ENCODE measurements around the gene NAPSA.
"Not testable (repeated sequence)": the region's sequence is repeated elsewhere in the genome, so short reads cannot be mapped to it uniquely, and the experiment has no call there.

The NAPSA gene

DNA sequence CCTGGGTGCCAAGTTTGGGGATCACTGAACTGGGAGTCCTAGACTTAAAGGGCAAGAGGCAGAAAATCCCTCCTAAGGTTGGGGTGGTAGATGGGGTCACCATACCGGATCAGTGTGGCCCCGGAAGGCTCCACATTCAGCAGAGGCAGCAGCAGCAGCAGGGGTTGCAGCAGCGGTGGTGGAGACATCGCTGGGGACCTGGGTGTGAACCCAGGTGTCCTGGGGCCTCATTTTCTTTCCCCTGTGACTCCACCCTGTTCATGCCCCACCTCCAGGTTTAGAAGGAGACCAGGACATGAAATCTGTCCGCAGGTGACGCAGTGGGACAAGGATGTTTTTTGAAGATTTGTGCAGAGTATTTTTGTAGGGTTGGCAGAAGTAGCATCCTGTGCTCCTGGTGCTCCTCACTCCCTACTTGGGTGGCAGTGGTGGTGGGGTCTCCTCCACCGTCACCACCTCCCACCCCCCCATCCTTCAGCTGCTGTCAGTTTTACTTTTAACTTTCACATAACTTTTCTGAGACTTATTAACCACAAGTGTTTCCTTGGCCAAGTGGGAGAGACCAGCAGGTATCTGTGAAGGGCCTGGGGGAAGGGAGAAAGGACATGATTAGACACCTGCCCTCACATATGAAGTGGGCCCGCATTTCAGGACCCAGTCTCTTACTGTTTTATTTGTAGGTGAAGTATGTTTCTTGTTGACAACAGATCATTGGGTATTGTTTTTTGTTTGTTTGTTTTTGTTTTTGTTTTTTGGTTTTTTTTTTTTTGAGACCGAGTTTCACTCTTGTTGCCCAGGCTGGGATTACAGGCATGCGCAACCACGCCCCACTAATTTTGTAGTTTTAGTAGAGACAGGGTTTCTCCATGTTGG lies at the start of gene NAPSA:
TSS of gene NAPSA (minus strand) at position 206 of the 873 bp plus-strand sequence. CDS start at position 188, 18 bp downstream.
- no peak for DNase-seq

DNA sequence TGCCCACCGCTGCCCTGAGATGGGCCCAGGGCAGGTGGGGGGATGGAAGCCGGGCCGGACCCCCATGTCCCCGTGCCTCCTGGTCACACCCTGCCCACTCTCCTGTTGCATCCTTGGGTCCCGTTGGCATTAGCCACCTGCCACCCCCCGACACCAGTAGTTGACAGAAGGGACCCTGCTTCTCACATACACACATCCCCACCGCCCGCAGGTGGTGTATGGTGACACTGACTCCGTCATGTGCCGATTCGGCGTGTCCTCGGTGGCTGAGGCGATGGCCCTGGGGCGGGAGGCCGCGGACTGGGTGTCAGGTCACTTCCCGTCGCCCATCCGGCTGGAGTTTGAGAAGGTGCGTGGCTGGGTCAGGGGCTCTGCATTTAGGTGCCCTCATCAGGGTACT lies 48.1 kb upstream of the NAPSA start:
- no peak for DNase-seq

DNA sequence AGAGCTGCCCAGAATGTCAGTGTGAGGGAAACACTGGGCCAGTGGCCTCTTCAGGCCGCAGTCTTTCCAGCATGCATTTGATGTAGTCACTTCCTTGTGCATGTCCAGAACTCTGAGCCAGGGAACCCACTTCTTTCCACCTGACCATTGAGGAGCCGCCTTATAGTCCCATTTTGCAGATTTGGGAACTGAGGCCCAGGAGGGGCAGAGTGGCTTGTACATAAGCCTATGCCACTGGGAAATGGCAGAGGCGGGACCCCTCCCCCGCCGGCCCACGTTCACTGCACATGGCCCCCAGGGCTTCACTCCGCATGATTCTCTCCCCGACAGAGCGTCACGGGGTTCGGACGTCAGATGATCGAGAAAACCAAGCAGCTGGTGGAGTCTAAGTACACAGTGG lies 47.7 kb upstream of the NAPSA start:
- DNase-seq: no peak

DNA sequence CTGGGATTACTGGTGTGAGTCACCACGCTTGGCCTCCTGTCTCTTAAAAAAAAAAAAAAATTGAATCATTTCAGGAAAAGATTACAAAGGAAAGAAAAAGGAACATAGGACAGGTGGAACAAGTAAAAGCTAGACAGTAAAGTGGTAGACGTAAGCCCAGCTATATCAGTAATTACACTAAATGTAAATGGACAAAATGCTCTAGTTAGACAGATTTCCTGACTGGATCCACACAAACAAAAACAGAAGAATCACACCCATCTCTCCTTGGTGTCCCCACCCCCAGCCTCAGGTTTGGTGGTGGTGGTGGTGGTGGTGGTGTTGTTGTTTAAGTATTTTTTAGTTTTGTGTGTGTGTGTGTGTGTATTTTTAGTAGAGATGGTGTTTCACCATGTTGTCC lies 47.0 kb upstream of the NAPSA start:
- no peak for DNase-seq

DNA sequence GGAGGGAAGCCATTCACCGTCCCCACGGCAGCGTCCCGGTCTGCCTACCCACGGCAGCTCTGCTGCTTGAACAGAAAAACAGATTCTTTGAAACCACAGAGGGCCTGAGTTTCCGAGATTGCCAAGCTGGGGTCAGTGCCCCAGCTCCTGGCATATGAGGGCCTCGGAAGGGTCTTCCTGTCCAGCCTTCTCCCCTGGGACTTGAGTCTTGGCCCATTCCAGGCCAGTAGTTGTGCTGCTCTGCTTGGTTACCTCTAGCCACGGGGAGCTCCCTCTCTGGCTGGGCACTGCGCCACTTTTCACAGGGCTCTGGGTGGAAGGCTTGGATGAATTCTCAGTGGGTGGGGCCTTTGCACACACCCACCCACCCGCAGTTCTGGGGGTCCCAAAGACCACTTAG lies 44.7 kb upstream of the NAPSA start:
- no peak for DNase-seq

DNA sequence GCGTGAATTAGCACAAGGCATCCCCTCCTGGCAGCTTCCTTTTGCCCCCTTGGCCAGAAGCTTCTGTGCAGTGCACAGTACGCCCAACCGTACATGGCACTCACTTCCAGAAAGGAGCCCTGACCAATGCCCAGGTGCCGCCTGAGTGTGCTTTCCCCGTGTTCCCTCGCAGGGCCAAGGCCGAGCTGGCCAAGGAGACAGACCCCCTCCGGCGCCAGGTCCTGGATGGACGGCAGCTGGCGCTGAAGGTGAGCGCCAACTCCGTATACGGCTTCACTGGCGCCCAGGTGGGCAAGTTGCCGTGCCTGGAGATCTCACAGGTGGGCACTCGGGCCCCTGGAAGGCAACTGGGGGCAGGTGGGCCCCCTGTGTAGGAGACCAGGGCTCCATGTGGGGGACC lies 43.9 kb upstream of the NAPSA start:
- DNase-seq: no peak

GRCh38 chr19:50406829-50407228 lies 41.4 kb upstream of the NAPSA start:
- DNase-seq: no peak

- no peak for DNase-seq
These were observed 40.8 kb upstream of the NAPSA start for GRCh38 chr19:50406156-50406820.

DNA sequence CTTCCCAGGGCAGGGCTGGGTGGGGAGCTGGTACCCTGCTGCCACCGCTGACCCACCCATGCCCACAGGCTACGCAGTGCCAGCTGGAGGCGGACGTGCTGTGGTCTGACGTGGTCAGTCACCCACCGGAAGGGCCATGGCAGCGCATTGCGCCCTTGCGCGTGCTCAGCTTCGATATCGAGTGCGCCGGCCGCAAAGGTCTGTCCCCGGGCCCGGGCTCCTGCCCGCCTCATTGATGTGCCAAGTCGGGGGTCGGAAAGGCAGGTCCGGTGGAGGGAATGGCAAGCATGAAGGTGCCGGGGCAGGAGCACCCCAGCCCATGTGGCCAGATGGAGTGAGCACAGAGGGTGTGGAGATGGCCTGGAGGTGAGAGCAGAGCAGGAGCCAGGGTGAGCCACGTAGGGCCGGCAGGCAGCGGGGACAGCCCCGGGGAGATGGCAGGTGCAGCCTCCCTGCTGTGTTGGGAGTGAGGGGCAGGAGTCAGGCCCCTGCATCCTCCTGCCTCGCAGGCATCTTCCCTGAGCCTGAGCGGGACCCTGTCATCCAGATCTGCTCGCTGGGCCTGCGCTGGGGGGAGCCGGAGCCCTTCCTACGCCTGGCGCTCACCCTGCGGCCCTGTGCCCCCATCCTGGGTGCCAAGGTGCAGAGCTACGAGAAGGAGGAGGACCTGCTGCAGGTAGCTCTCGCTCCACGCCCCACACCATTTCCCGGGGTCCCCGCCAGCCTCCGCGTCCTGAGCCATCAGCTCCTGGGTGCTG lies 37.3 kb upstream of the NAPSA start:
- no peak for DNase-seq

DNA sequence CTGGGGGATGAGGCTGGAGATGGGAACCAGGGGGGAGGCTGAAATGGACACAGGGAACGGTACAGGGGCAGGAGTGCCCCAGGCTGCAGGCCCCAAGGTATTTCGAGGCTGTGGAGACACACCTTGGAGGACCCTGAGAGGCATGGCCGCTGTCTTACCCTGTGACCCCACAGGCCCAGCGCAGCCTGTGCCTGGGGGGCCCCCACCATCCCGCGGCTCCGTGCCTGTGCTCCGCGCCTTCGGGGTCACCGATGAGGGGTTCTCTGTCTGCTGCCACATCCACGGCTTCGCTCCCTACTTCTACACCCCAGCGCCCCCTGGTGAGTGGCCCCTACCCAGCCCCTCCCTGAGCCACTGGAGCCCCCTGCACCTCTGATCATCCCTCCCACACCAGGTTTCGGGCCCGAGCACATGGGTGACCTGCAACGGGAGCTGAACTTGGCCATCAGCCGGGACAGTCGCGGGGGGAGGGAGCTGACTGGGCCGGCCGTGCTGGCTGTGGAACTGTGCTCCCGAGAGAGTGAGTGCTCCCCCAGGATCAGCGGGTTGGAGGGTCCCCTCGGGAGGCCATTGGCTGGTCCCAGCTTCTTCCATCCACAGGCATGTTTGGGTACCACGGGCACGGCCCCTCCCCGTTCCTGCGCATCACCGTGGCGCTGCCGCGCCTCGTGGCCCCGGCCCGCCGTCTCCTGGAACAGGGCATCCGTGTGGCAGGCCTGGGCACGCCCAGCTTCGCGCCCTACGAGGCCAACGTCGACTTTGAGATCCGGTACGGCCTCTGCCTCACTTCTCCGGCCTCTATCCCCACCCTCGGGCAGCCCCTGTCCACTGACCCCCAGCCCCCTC lies 36.4 kb upstream of the NAPSA start:
- DNase-seq: no peak

GRCh38 chr19:50399368-50399745 lies 33.9 kb upstream of the NAPSA start:
- DNase-seq: no peak

- no peak for DNase-seq
These were observed 33.4 kb upstream of the NAPSA start for GRCh38 chr19:50398675-50399367.

GRCh38 chr19:50394017-50394416 lies 28.6 kb upstream of the NAPSA start:
- no peak for DNase-seq

- DNase-seq: no peak
These were observed 28.1 kb upstream of the NAPSA start for GRCh38 chr19:50393589-50393988.

DNA sequence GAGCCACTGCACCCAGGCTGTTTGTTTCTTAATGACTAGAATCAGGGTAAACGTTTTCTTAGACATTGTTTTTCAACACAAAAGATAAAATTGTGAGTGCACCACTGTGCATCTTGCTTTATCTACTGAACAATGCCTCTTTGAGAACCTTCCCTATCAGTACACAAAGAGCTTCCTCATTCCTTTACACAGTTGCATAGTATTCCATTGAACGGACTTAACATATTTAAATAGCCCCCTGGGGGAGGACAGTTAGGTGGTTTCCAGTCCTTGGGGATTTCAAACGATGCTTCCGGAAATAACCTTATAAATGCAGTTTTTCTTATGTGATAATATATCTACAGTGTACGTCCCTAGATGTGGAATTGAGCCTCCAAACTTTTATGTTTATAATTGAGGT lies 27.3 kb upstream of the NAPSA start:
- DNase-seq: no peak

DNA sequence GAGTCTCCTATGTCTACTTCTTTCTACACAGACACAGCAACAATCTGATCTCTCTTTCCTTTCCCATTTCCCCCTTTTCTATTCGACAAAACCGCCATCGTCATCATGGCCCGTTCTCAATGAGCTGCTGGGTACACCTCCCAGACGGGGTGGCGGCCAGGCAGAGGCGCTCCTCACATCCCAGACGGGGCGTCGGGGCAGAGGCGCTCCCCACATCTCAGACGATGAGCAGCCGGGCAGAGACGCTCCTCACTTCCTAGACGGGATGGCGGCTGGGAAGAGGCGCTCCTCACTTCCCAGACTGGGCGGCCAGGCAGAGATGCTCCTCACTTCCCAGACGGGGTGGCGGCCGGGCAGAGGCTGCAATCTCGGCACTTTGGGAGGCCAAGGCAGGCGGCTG lies 25.5 kb upstream of the NAPSA start:
- not testable (repeated sequence) for DNase-seq

GRCh38 chr19:50390295-50390694 lies 24.9 kb upstream of the NAPSA start:
- DNase-seq: not testable (repeated sequence)

GRCh38 chr19:50387868-50388245 lies 22.4 kb upstream of the NAPSA start:
- DNase-seq: no peak

GRCh38 chr19:50387176-50387867 lies 21.9 kb upstream of the NAPSA start:
- no peak for DNase-seq

DNA sequence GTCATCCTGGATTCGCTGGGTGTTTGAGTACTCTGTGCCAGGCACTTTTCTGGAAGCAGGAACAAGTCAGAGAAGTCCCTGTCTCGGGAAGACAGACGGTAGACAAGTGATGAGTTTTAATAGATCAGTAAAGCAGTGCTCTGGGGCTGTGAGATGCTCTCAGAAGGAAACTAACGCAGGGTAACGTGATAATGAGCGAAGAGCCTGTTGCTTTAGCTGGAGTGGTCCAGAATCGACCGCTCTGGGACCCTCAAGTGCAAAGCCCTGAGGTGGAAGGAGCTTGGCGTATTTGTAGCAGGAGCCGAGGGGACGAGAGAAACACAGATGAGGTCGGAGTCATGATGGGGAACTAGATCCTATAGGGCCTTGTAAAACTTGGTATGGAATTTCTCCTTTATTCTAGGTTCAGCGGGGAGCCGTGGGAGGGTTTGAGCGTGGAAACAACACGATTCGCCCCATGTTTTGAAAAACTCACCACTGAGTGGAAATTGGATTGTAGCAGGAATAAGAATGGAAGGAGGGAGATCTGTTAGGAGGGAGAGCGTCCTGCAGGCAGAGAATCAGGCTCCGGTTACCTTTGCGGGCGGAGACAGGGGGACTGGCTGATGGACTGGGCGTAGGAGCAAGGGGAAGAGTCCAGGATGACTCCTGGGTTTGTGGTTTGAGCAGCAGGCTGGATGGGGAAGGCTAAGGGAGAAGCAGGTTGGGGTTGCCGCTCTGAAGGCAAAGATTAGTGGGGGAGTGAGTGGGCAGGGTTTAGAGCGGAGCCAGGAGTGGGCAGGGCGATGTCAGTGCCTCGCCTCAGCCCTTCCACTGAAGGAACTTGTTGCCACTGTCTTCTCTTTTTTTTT lies 19.5 kb upstream of the NAPSA start:
- no peak for DNase-seq

Data from activated T-cell treated with anti-CD3 and anti-CD28 coated beads, Interleukin-2, amount 50 U/mL, for 1 hour (primary cell).